HCT116 (cell line): ENCODE data around the gene PRKAB2. TPM values are rescaled to one million over a fixed set of nuclear protein-coding genes. Genes with fewer than 3 reads are reported as not detected.

Experiments
- ATAC-seq: fragments of 200-7000 bp; cut with Tn5 transposase; 2 replicates; pipeline ENCODE4 v1.9.1; 2020; ENCODE audit warnings: mild to moderate bottlenecking, moderate library complexity
- BruUV-seq: library from RNA; stranded (reverse); fragments of 400-500 nt; replicated peaks from 2 replicates; lab custom pipeline; 2021; lab: Mats Ljungman, UMichigan
- CTCF ChIA-PET: fragments of 300-600 bp; sonication (Branson Sonifier 250); formaldehyde crosslinking; loops from one replicate; lab custom pipeline; 2021; ENCODE audit warnings: antibody characterized with exemption; lab: Charles Lee
- POLR2A ChIA-PET: fragments of 300-600, 350-600 bp; sonication (Branson Sonifier 250); formaldehyde crosslinking; loops from one replicate; lab custom pipeline; 2021; ENCODE audit warnings: antibody characterized with exemption; lab: Charles Lee
- RAD21 ChIA-PET, 2 experiments: fragments of 300-600 bp; sonication (Branson Sonifier 250); formaldehyde crosslinking; loops; one replicate each; lab custom pipeline; 2023; ENCODE audit warnings: low total read pairs in 2 of 2; ENCODE audit not compliant: uncharacterized antibody in 2 of 2, unreplicated experiment in 2 of 2, low non-redundant PET in 1 of 2; lab: Charles Lee
- DNase-seq: peaks from one replicate; pipeline ENCODE4 v3.0.0-alpha.2; 2010; ENCODE audit warnings: low read depth, low spot score
- H2AFZ ChIP-seq: fragments of 200-600 bp; shearing (Covaris generic), sonication (generic); 2 replicates; pipeline ENCODE4 v1.6.1; 2017; ENCODE audit warnings: low read depth, mixed run types, mixed read lengths, antibody characterized with exemption, low read length; ENCODE audit not compliant: poor library complexity, severe bottlenecking
- H3K27ac ChIP-seq: 2 replicates; pipeline ENCODE4 v1.5.1; 2012; ENCODE audit warnings: low read depth, low read length
- H3K27me3 ChIP-seq: fragments of 200-600 bp; sonication (generic); 2 replicates; pipeline ENCODE4 v1.6.1; 2016; ENCODE audit warnings: mixed run types, low read length, mixed read lengths; ENCODE audit not compliant: insufficient read depth
- H3K36me3 ChIP-seq, 2 experiments: fragments of 200-500 bp in 1 of 2; fragments of 200-600 bp in 1 of 2; sonication (Bioruptor generic) in 1 of 2; sonication (generic) in 1 of 2; 2 replicates each; pipeline versions ENCODE4 v1.5.1 to v1.6.1; 2014 to 2016; ENCODE audit warnings: low read length in 2 of 2, inconsistent platforms in 1 of 2, mixed read lengths in 1 of 2, mixed run types in 1 of 2; ENCODE audit not compliant: insufficient read depth in 2 of 2, control insufficient read depth in 1 of 2
- H3K4me1 ChIP-seq, 2 experiments: fragments of 200-600 bp in 1 of 2; sonication (generic) in 1 of 2; 2 replicates each; pipeline versions ENCODE4 v1.5.1 to v1.6.1; 2012 to 2017; ENCODE audit warnings: low read length in 2 of 2, inconsistent platforms in 1 of 2, mild to moderate bottlenecking in 1 of 2, mixed read lengths in 1 of 2, mixed run types in 1 of 2, moderate library complexity in 1 of 2; ENCODE audit not compliant: insufficient read depth in 2 of 2, control insufficient read depth in 1 of 2
- H3K4me2 ChIP-seq: fragments of 200-600 bp; sonication (generic); 2 replicates; pipeline ENCODE4 v1.6.1; 2017; ENCODE audit warnings: mixed run types, low read length, mixed read lengths
- H3K4me3 ChIP-seq, 2 experiments: fragments of 200-600 bp in 1 of 2; sonication (generic) in 1 of 2; replicated peaks in 1 of 2; 2 replicates each; pipeline ENCODE4 v1.5.1; 2011 to 2016; ENCODE audit warnings: low read length in 2 of 2, control low read depth in 1 of 2, low read depth in 1 of 2, mild to moderate bottlenecking in 1 of 2, mixed read lengths in 1 of 2, mixed run types in 1 of 2
- H3K79me2 ChIP-seq: fragments of 200-600 bp; sonication (generic); 2 replicates; pipeline ENCODE4 v1.6.1; 2017; ENCODE audit warnings: mild to moderate bottlenecking, mixed run types, low read length, moderate library complexity, mixed read lengths; ENCODE audit not compliant: insufficient read depth
- H3K9ac ChIP-seq: fragments of 200-600 bp; sonication (generic); 2 replicates; pipeline ENCODE4 v1.6.1; 2016; ENCODE audit warnings: low read length, mixed read lengths
- H3K9me2 ChIP-seq: fragments of 200-600 bp; sonication (generic), shearing (Covaris generic); 2 replicates; pipeline ENCODE4 v1.6.1; 2017; ENCODE audit warnings: mixed run types, mild to moderate bottlenecking, moderate library complexity; ENCODE audit not compliant: insufficient read depth
- H3K9me3 ChIP-seq, 2 experiments: fragments of 200-500 bp in 1 of 2; fragments of 200-600 bp in 1 of 2; sonication (Bioruptor generic) in 1 of 2; sonication (generic) in 1 of 2; 2 replicates each; pipeline ENCODE4 v1.6.1; 2014 to 2017; ENCODE audit warnings: low read length in 2 of 2, mixed read lengths in 2 of 2, inconsistent platforms in 1 of 2, low read depth in 1 of 2, mild to moderate bottlenecking in 1 of 2, mixed run types in 1 of 2, moderate library complexity in 1 of 2; ENCODE audit not compliant: control insufficient read depth in 1 of 2, insufficient read depth in 1 of 2
- H4K20me1 ChIP-seq: fragments of 200-600 bp; sonication (generic), shearing (Covaris generic); 2 replicates; pipeline ENCODE4 v1.6.1; 2017; ENCODE audit warnings: mixed run types, mild to moderate bottlenecking, moderate library complexity; ENCODE audit not compliant: insufficient read depth
- CBX3 ChIP-seq: IDR thresholded peaks from 2 replicates; pipeline ENCODE4 v1.6.1; 2012; ENCODE audit warnings: low read depth
- CTCF ChIP-seq, 3 experiments: fragments of 200-600 bp in 1 of 3; sonication (generic) in 1 of 3; IDR thresholded peaks in 2 of 3; conservative IDR thresholded peaks in 1 of 3; 2 replicates each; pipeline ENCODE4 v1.5.1; 2012 to 2017; ENCODE audit warnings: low read depth in 2 of 3, low read length in 2 of 3, antibody characterized with exemption in 1 of 3, borderline replicate concordance in 1 of 3, control low read depth in 1 of 3, mild to moderate bottlenecking in 1 of 3, mixed read lengths in 1 of 3, mixed run types in 1 of 3, moderate library complexity in 1 of 3; ENCODE audit not compliant: insufficient read depth in 1 of 3
- EGR1 ChIP-seq: IDR thresholded peaks from 2 replicates; pipeline ENCODE4 v1.6.1; 2012; ENCODE audit warnings: low read depth
- ELF1 ChIP-seq: IDR thresholded peaks from 2 replicates; pipeline ENCODE4 v1.6.1; 2012; ENCODE audit warnings: low read depth, borderline replicate concordance
- EZH2phosphoT487 ChIP-seq: fragments of 200-600 bp; IDR thresholded peaks from 2 replicates; pipeline ENCODE4 v1.6.1; 2018; ENCODE audit warnings: antibody characterized with exemption, borderline replicate concordance
- POLR2A ChIP-seq: IDR thresholded peaks from 2 replicates; pipeline ENCODE4 v1.7.0; 2011; ENCODE audit warnings: borderline replicate concordance; ENCODE audit not compliant: insufficient read depth, insufficient read length; ENCODE audit errors: extremely low read depth
- RAD21 ChIP-seq: IDR thresholded peaks from 2 replicates; pipeline ENCODE4 v1.6.1; 2012; ENCODE audit warnings: low read depth, mild to moderate bottlenecking
- SP1 ChIP-seq: IDR thresholded peaks from 2 replicates; pipeline ENCODE4 v1.6.1; 2012; ENCODE audit warnings: low read depth
- SRF ChIP-seq: IDR thresholded peaks from 2 replicates; pipeline ENCODE4 v1.6.1; 2012; ENCODE audit warnings: low read depth
- TCF7L2 ChIP-seq: IDR thresholded peaks from 2 replicates; pipeline ENCODE4 v1.7.0; 2011; ENCODE audit warnings: borderline replicate concordance, inconsistent platforms; ENCODE audit not compliant: insufficient read depth, insufficient read length; ENCODE audit errors: extremely low read depth
- ZFX ChIP-seq: fragments of 450-650 bp; IDR thresholded peaks from 2 replicates; pipeline ENCODE4 v1.6.1; 2017
- ZNF274 ChIP-seq: fragments of 200-500 bp; sonication (Bioruptor generic); IDR thresholded peaks from 2 replicates; pipeline ENCODE4 v1.6.1; 2014; ENCODE audit warnings: mild to moderate bottlenecking, low read depth, low read length, inconsistent platforms
- intact Hi-C: fragments of 100-400 bp; cut with micrococcal nuclease; formaldehyde crosslinking; loops from 2 replicates; pipeline ENCODE4 v1.10.0; 2022
- total RNA-seq: library from RNA; stranded (reverse); gene quantifications from one replicate; pipeline ENCODE4 v1.2.1, GENCODE V29; 2021; ENCODE audit not compliant: unreplicated experiment
- TF ChIP-seq, protein P1 (sequence below): IDR thresholded peaks from 2 replicates; pipeline ENCODE4 v1.6.1; 2012

The PRKAB2 gene
- total RNA-seq, 1 experiment from 2014 or later, result 10.9 TPM

DNA sequence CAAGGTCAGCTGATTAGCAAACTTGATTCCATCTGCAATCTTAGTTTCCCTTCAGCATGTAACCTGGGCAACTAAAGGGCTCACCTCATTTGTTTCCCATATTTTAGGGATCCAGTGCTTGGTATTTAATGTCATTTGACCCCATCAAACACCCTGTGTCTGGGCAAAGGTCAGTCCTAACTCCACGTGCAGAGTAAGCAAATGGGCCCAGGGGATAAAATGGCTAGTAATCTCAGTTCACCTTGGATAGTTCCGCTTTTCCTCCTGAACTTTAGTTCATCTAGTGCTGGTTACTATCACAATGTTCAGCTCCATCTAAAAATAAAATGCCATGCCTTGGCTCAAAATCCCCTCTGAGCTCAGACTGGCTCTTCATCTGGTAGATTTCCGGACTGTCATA, 19.5 kb downstream of the PRKAB2 start:
- POLR2A ChIA-PET, result no interaction called here

GRCh38 chr1:147151244-147151643, 21.0 kb downstream of the PRKAB2 start:
- ChIA-PET RAD21 (no interaction called here), CTCF (no interaction called here), POLR2A (no interaction called here)
- H3K36me3 ChIP-seq, result peaks cover 0 to 2% of the 10 kb centered on the region in 2 experiments; a peak in 1 of 4 replicates
- no peak overlapping the region for H2AFZ ChIP-seq
- DNase-seq (no peak), ATAC-seq (no peak)
- no peak overlapping the region for H3K9ac ChIP-seq
- H3K27me3 ChIP-seq, result no peaks in the 10 kb centered on the region
- H3K4me1 ChIP-seq, result no peaks in the 10 kb centered on the region
- BruUV-seq, result no TSS peak
- intact Hi-C loops, result no loop called here
- H3K4me2 ChIP-seq, result no peak overlapping the region
- no peak overlapping the region for H3K27ac ChIP-seq
- H3K4me3 ChIP-seq, result no peak overlapping the region
- H3K9me2 ChIP-seq, result no peaks in the 10 kb centered on the region
- TF ChIP-seq RAD21 (no peak), EGR1 (no peak), SRF (no peak), CTCF (IDR thresholded peaks at IDR 0.05 in 2 of 3, conservative IDR thresholded peaks at IDR 0.05 in 1 of 3; ENCODE audit: borderline replicate concordance in 1 of 3, insufficient read depth in 1 of 3, low read depth in 2 of 3, low read length in 2 of 3) (no peak), ELF1 (no peak), ZNF274 (no peak), POLR2A (no peak), EZH2phosphoT487 (no peak), CBX3 (no peak), TCF7L2 (no peak)
- H3K9me3 ChIP-seq, result no peaks in the 10 kb centered on the region
- no peaks in the 10 kb centered on the region for H3K79me2 ChIP-seq
- no peaks in the 10 kb centered on the region for H4K20me1 ChIP-seq

More for the DNA sequence above, 19.5 kb downstream of the PRKAB2 start:
- Histone ChIP-seq H3K9ac (no peak overlapping the region), H3K4me3 (no peak overlapping the region), H3K27ac (no peak overlapping the region), H3K4me2 (no peak overlapping the region), H2AFZ (no peak overlapping the region), H4K20me1 (no peaks in the 10 kb centered on the region), H3K27me3 (no peaks in the 10 kb centered on the region), H3K79me2 (no peaks in the 10 kb centered on the region), H3K9me2 (no peaks in the 10 kb centered on the region), H3K9me3 (no peaks in the 10 kb centered on the region), H3K36me3 (peaks cover 0 to 5% of the 10 kb centered on the region in 2 experiments; a peak in 1 of 4 replicates), H3K4me1 (no peaks in the 10 kb centered on the region)
- TF ChIP-seq ZFX (no peak), TCF7L2 (no peak), RAD21 (no peak), ELF1 (no peak), SP1 (no peak)
- TF ChIP-seq, protein P1, sequence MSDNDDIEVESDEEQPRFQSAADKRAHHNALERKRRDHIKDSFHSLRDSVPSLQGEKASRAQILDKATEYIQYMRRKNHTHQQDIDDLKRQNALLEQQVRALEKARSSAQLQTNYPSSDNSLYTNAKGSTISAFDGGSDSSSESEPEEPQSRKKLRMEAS, result no peak
- no TSS peak for BruUV-seq
- intact Hi-C loops, result no loop called here
- CTCF ChIA-PET, result no interaction called here
- DNase-seq, result no peak
- RAD21 ChIA-PET, result no interaction called here
- no peak for ATAC-seq
